Stimulated activated CD8-positive, alpha-beta memory T cell treated with anti-CD3 and anti-CD28 coated beads, Interleukin-15, amount 100 ng/mL, for 4 hours (primary cell): Measurements from ENCODE around the gene EBP.

Experiments
- DNase-seq, 2 donors: peaks; one replicate each; pipeline ENCODE4 v3.0.0-alpha.2; 2020; ENCODE audit warnings: low read depth in 2 of 2

EBP gene

DNA sequence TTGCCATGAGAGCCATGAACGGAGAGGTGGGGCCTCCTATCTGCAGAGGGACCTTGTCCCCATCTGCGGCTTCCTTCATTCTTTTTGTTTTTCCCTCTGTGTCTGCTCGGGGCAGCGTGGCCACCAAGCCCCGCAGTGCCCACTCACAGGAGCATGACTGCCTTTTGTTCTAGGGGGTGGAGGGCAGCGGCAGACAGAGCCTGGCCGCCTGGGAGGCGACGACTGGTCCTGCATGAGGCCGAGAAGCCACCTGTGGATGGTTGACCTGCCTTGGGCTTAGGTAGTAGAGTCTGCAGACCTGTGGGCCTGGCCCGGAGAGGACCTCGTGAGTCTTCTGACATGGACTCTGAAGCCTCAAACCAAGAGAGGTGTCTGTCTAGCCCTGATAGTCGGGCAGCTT lies 54.0 kb downstream of the EBP start:
- no peak for DNase-seq

DNA sequence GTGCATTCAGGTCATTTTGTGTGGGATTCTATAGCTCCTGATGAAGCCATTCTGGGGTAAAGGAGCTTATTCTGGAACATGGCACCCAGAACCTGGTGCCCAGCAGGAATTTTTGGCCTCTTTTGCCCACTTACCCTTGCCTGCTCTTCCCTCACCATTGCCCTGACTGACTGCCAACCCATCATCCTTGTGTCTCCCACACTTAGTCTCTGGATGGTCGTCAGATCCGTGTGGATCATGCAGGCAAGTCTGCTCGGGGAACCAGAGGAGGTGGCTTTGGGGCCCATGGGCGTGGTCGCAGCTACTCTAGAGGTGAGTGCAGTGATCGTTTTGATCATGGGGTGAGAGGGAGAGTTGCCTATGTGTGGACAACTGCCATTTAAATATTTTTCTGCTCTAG lies 54.5 kb downstream of the EBP start:
- DNase-seq = no peak
